ENCODE results near the gene CASTOR2. TPM values are rescaled to one million over a fixed set of nuclear protein-coding genes. Genes with fewer than 3 reads are reported as not detected.
A peak's percentile ranks its signal among the peaks of the same experiment; 100 is the strongest.
"Not testable (repeated sequence)": the region's sequence is repeated elsewhere in the genome, so short reads cannot be mapped to it uniquely, and the experiment has no call there.

Gene CASTOR2
- total RNA-seq, 2 experiments from 2014 or later = 3.1 to 3.6 TPM

GRCh38 chr7:75066521-75066920 lies 102.0 kb downstream of the CASTOR2 start:
- Mint-ChIP-seq H3K9me3 (no peaks in the 10 kb centered on the region), H3K4me1 (ENCODE audit: low read depth) (peaks cover 2% of the 10 kb centered on the region), H3K27me3 (no peaks in the 10 kb centered on the region), H3K36me3 (ENCODE audit: low read depth) (peaks cover 89% of the 10 kb centered on the region), H3K4me3 (no peak overlapping the region), H3K27ac (no peak overlapping the region)
- Histone ChIP-seq H3K4me1 (ENCODE audit: insufficient read depth, low read length) (no peaks in the 10 kb centered on the region), H3K4me3 (ENCODE audit: low read length) (no peak overlapping the region), H3K36me3 (ENCODE audit: insufficient read depth, low read length) (peaks cover 68% of the 10 kb centered on the region), H3K9me3 (ENCODE audit: control insufficient read depth in 1 of 2, insufficient read depth in 1 of 2, low read length in 2 of 2) (no peaks in the 10 kb centered on the region), H3K27ac (ENCODE audit: low read depth in 1 of 2, low read length in 2 of 2) (no peak overlapping the region), H3K27me3 (ENCODE audit: control insufficient read depth in 1 of 2, insufficient read depth in 2 of 2, low read length in 2 of 2) (no peaks in the 10 kb centered on the region)
- intact Hi-C loops (cut with DNase I, micrococcal nuclease) = no loop called here
- POLR2A ChIA-PET = no interaction called here
- no peak for DNase-seq
- CTCF ChIA-PET = no interaction called here
- no peak for ATAC-seq (ENCODE audit: poor library complexity)
- TF ChIP-seq CTCF (IDR thresholded peaks at IDR 0.05) = no peak

- Histone ChIP-seq H3K27me3 (ENCODE audit: control insufficient read depth in 1 of 2, insufficient read depth in 2 of 2, low read length in 2 of 2) (no peaks in the 10 kb centered on the region), H3K4me3 (ENCODE audit: low read length) (peak overlapping the region; percentile 74), H3K36me3 (ENCODE audit: insufficient read depth, low read length) (peaks cover 16% of the 10 kb centered on the region), H3K9me3 (ENCODE audit: control insufficient read depth in 1 of 2, insufficient read depth in 1 of 2, low read length in 2 of 2) (no peaks in the 10 kb centered on the region), H3K4me1 (ENCODE audit: insufficient read depth, low read length) (peaks cover 9% of the 10 kb centered on the region), H3K27ac (ENCODE audit: low read depth in 1 of 2, low read length in 2 of 2) (peak overlapping the region; percentile 67 to 78)
- ChIA-PET POLR2A (interaction anchor here (1.8 kb wide), 1 partner anchor 11 kb away, joined by 5 read pairs; no protein-coding TSS in a partner anchor), CTCF (interaction anchor here (0.9 kb wide), 1 partner anchor 690 kb away, joined by 3 read pairs; no protein-coding TSS in a partner anchor)
- Mint-ChIP-seq H3K4me3 (peak overlapping the region; percentile 94), H3K9me3 (no peaks in the 10 kb centered on the region), H3K27ac (peak overlapping the region; percentile 86), H3K36me3 (ENCODE audit: low read depth) (peaks cover 37% of the 10 kb centered on the region), H3K4me1 (ENCODE audit: low read depth) (peaks cover 16% of the 10 kb centered on the region), H3K27me3 (no peaks in the 10 kb centered on the region)
- DNase-seq (no peak), ATAC-seq (ENCODE audit: poor library complexity) (no peak)
- no peak for TF ChIP-seq CTCF (IDR thresholded peaks at IDR 0.05)
- intact Hi-C loops (cut with DNase I, micrococcal nuclease) = loop anchor here in 1 of 2 experiments (2.0 to 5.0 kb wide), 2 partner anchors 456 to 569 kb away; no protein-coding TSS in a partner anchor
These were observed 108.4 kb downstream of the CASTOR2 start for GRCh38 chr7:75072981-75073283.

DNA sequence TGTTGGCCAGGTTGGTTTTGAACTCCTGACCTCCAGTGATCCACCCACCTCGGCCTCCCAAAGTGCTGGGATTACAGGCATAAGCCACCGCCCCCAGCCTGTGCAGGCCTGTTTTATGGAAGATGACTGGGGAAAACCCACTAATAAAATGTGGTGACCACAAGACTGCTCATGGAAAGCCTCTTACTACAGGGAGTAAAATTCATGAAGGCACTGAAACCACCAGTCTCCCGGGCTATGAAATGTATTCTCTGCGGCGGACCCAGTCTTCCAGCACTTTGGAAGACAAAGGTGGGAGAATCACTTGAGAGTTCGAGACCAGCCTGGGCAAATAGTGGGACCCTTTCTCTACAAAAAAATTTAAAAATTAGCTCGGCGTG lies 109.7 kb downstream of the CASTOR2 start:
- CTCF ChIA-PET; H3K4me1 ChIP-seq (ENCODE audit: insufficient read depth, low read length); H3K9me3 Mint-ChIP-seq; H3K9me3 ChIP-seq (ENCODE audit: control insufficient read depth in 1 of 2, insufficient read depth in 1 of 2, low read length in 2 of 2); ATAC-seq (ENCODE audit: poor library complexity); DNase-seq; H3K27me3 Mint-ChIP-seq; POLR2A ChIA-PET; H3K27me3 ChIP-seq (ENCODE audit: control insufficient read depth in 1 of 2, insufficient read depth in 2 of 2, low read length in 2 of 2): not testable (repeated sequence)
- Mint-ChIP-seq H3K4me3 (peak overlapping the region; percentile 94), H3K36me3 (ENCODE audit: low read depth) (peaks cover 26% of the 10 kb centered on the region), H3K4me1 (ENCODE audit: low read depth) (peaks cover 16% of the 10 kb centered on the region), H3K27ac (peak overlapping the region; percentile 86)
- intact Hi-C loops (cut with DNase I, micrococcal nuclease) = loop anchor here in 1 of 2 experiments (5.0 kb wide), 1 partner anchor 568 kb away; no protein-coding TSS in a partner anchor
- H3K36me3 ChIP-seq (ENCODE audit: insufficient read depth, low read length) = peaks cover 11% of the 10 kb centered on the region
- peak overlapping the region; percentile 74 for H3K4me3 ChIP-seq (ENCODE audit: low read length)
- peak overlapping the region; percentile 67 to 82 for H3K27ac ChIP-seq (ENCODE audit: low read depth in 1 of 2, low read length in 2 of 2)

Other genes starting within 250 kb of the CASTOR2 start
- gene NCF1, start 190.7 kb upstream of the CASTOR2 start, total RNA-seq = 1 to 10 TPM; 3.9 to 4.5 TPM
- gene GTF2IRD2, start 113.1 kb upstream of the CASTOR2 start, total RNA-seq = 10 to 100 TPM; 20.4 to 21.0 TPM
- gene RCC1L, start 109.1 kb downstream of the CASTOR2 start, total RNA-seq = 10 to 100 TPM; 16.6 to 17.5 TPM
- 10 to 100 TPM; 40.1 to 40.3 TPM for gene GTF2IRD2B, start 127.9 kb downstream of the CASTOR2 start, total RNA-seq

Data from CD4-positive, alpha-beta T cell (primary cell).